ENCODE measurements around the gene RELN.

RELN gene

GRCh38 chr7:104008107-104008506, 18.6 kb upstream of the RELN start:
- TF ChIP-seq ZFX (IDR thresholded peaks at IDR 0.05; ENCODE audit: borderline replicate concordance): no peak
- no peak for TF ChIP-seq CTCF (IDR thresholded peaks at IDR 0.05)
- no peak overlapping the region for H3K27ac ChIP-seq

DNA sequence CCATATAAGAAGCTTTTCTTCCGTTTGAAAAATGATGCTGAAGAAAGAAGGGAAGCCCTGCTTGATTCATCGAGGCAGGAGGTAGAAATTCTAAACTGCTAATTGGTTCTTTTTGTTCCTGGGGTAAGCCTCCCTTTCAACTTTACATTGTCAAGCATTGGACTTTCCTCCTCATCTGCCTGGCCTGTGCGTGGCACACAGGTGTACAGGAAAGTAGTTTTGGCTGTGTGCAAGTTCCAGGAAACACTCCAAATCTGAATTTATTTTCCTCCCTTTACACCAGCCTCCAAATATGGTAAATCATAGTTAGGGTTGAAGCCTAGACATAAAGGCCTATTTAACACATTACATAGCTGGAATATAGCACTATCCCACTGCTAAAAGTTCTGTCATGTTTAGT, 18.2 kb upstream of the RELN start:
- TF ChIP-seq ZFX (IDR thresholded peaks at IDR 0.05; ENCODE audit: borderline replicate concordance) (no peak), CTCF (IDR thresholded peaks at IDR 0.05) (no peak)
- H3K27ac ChIP-seq: no peak overlapping the region

DNA sequence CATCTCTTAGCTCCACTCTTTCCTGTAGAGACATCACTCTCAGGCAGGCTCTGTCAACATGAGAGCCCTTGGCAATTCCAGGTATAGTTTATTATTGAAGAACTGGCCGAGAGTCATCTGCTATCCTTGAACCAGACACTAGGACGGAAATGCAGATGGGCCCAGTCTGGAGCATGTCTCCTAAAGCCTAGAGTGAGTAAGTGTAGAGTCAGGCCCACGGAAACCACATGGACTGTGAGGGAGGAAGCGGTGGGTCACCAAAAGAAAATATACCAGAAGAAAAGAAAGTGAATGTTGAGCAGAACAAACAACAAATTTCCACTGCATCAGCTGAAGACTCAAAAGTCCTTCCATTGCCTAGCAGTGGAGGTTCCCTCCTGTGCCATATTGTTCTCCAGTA, 15.7 kb upstream of the RELN start:
- no peak overlapping the region for H3K27ac ChIP-seq
- TF ChIP-seq CTCF (IDR thresholded peaks at IDR 0.05): no peak
- no peak for TF ChIP-seq ZFX (IDR thresholded peaks at IDR 0.05; ENCODE audit: borderline replicate concordance)

- no peak for TF ChIP-seq CTCF (IDR thresholded peaks at IDR 0.05)
- TF ChIP-seq ZFX (IDR thresholded peaks at IDR 0.05; ENCODE audit: borderline replicate concordance): no peak
- no peak overlapping the region for H3K27ac ChIP-seq
Measured at GRCh38 chr7:103996639-103997038, 7.2 kb upstream of the RELN start.

- TF ChIP-seq ZFX (IDR thresholded peaks at IDR 0.05; ENCODE audit: borderline replicate concordance): no peak
- no peak for TF ChIP-seq CTCF (IDR thresholded peaks at IDR 0.05)
Measured at GRCh38 chr7:103996017-103996551, 6.6 kb upstream of the RELN start.

GRCh38 chr7:103995554-103995953, 6.1 kb upstream of the RELN start:
- no peak overlapping the region for H3K27ac ChIP-seq
- TF ChIP-seq CTCF (IDR thresholded peaks at IDR 0.05): no peak
- no peak for TF ChIP-seq ZFX (IDR thresholded peaks at IDR 0.05; ENCODE audit: borderline replicate concordance)

More at GRCh38 chr7:103996017-103996551, 6.6 kb upstream of the RELN start:
- no peak overlapping the region for H3K27ac ChIP-seq

GRCh38 chr7:103993551-103993950, 4.1 kb upstream of the RELN start:
- H3K27ac ChIP-seq: no peak overlapping the region
- no peak for TF ChIP-seq CTCF (IDR thresholded peaks at IDR 0.05)
- TF ChIP-seq ZFX (IDR thresholded peaks at IDR 0.05; ENCODE audit: borderline replicate concordance): no peak

Measured in 22Rv1 (cell line).